ENCODE data around the gene LIMA1. TPM values are rescaled to one million over a fixed set of nuclear protein-coding genes. Genes with fewer than 3 reads are reported as not detected.

LIMA1 gene
- total RNA-seq, 3 donors from 2014 or later (not counting 1 experiment from before 2014, with no cell fraction given) = 12.0 to 16.2 (median 13.7) TPM

- Mint-ChIP-seq H3K9me3 (no peaks in the 10 kb centered on the region), H3K4me3 (no peak overlapping the region), H3K4me1 (no peaks in the 10 kb centered on the region), H3K36me3 (no peaks in the 10 kb centered on the region), H3K27me3 (ENCODE audit: low read depth in 2 of 2) (no peaks in the 10 kb centered on the region), H3K27ac (no peak overlapping the region)
- H3K4me1 ChIP-seq (ENCODE audit: control insufficient read depth, insufficient read depth, low read length) = no peaks in the 10 kb centered on the region
- no peak overlapping the region for H3K27ac ChIP-seq (ENCODE audit: low read length)
- ATAC-seq (no peak), DNase-seq (no peak)
- TF ChIP-seq, protein P1, sequence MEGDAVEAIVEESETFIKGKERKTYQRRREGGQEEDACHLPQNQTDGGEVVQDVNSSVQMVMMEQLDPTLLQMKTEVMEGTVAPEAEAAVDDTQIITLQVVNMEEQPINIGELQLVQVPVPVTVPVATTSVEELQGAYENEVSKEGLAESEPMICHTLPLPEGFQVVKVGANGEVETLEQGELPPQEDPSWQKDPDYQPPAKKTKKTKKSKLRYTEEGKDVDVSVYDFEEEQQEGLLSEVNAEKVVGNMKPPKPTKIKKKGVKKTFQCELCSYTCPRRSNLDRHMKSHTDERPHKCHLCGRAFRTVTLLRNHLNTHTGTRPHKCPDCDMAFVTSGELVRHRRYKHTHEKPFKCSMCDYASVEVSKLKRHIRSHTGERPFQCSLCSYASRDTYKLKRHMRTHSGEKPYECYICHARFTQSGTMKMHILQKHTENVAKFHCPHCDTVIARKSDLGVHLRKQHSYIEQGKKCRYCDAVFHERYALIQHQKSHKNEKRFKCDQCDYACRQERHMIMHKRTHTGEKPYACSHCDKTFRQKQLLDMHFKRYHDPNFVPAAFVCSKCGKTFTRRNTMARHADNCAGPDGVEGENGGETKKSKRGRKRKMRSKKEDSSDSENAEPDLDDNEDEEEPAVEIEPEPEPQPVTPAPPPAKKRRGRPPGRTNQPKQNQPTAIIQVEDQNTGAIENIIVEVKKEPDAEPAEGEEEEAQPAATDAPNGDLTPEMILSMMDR (IDR thresholded peaks at IDR 0.05) = no peak
- no peaks in the 10 kb centered on the region for H3K36me3 ChIP-seq (ENCODE audit: control insufficient read depth, insufficient read depth, low read length)
- no peaks in the 10 kb centered on the region for H3K27me3 ChIP-seq (ENCODE audit: control insufficient read depth, insufficient read depth, low read length)
- H3K9me3 ChIP-seq (ENCODE audit: control insufficient read depth, insufficient read depth, low read length) = no peaks in the 10 kb centered on the region
- no peak overlapping the region for H3K4me3 ChIP-seq (ENCODE audit: low read length)
- intact Hi-C loops (cut with micrococcal nuclease) = no loop called here
- 93% methylated on average over 2 of the region's 2 CpGs for WGBS (ENCODE audit: insufficient coverage)
Measured at GRCh38 chr12:50271724-50272247, 11.5 kb downstream of the LIMA1 start.

DNA sequence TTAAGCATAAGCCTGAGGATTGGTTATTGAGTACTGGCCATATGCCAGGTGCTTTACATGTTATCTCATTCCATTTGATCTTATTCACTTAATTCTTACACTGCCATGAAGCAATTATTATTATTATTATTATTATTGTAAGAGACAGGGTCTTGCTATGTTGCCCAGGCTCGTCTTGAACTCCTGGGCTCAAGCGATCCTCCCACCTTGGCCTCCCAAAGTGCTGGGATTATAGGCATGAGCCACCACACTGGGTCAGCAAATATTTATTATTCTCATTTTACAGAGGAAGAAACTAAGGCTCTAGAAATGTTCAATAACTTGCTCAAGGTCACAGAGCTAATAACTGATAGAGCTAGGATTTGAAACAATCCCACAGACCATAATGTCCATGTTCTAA lies 14.8 kb downstream of the LIMA1 start:
- no peaks in the 10 kb centered on the region for H3K9me3 Mint-ChIP-seq
- DNase-seq (no peak), ATAC-seq (no peak)
- H3K27me3 ChIP-seq (ENCODE audit: control insufficient read depth, insufficient read depth, low read length) = no peaks in the 10 kb centered on the region
- H3K27ac Mint-ChIP-seq = no peak overlapping the region
- no peaks in the 10 kb centered on the region for H3K4me1 Mint-ChIP-seq
- TF ChIP-seq, protein P1 (IDR thresholded peaks at IDR 0.05) = no peak
- intact Hi-C loops (cut with micrococcal nuclease) = no loop called here
- H3K4me3 ChIP-seq (ENCODE audit: low read length) = no peak overlapping the region
- no peaks in the 10 kb centered on the region for H3K4me1 ChIP-seq (ENCODE audit: control insufficient read depth, insufficient read depth, low read length)
- no peak overlapping the region for H3K4me3 Mint-ChIP-seq
- H3K27me3 Mint-ChIP-seq (ENCODE audit: low read depth in 2 of 2) = no peaks in the 10 kb centered on the region
- H3K27ac ChIP-seq (ENCODE audit: low read length) = no peak overlapping the region
- H3K36me3 ChIP-seq (ENCODE audit: control insufficient read depth, insufficient read depth, low read length) = no peaks in the 10 kb centered on the region
- H3K36me3 Mint-ChIP-seq = no peaks in the 10 kb centered on the region
- no peaks in the 10 kb centered on the region for H3K9me3 ChIP-seq (ENCODE audit: control insufficient read depth, insufficient read depth, low read length)
- WGBS (ENCODE audit: insufficient coverage) = 93% methylated on average over 2 of the region's 2 CpGs

GRCh38 chr12:50265770-50266524 lies 17.4 kb downstream of the LIMA1 start:
- H3K36me3 Mint-ChIP-seq = no peaks in the 10 kb centered on the region
- Histone ChIP-seq H3K4me1 (ENCODE audit: control insufficient read depth, insufficient read depth, low read length) (no peaks in the 10 kb centered on the region), H3K36me3 (ENCODE audit: control insufficient read depth, insufficient read depth, low read length) (no peaks in the 10 kb centered on the region), H3K4me3 (ENCODE audit: low read length) (no peak overlapping the region), H3K27ac (ENCODE audit: low read length) (no peak overlapping the region), H3K9me3 (ENCODE audit: control insufficient read depth, insufficient read depth, low read length) (no peaks in the 10 kb centered on the region), H3K27me3 (ENCODE audit: control insufficient read depth, insufficient read depth, low read length) (no peaks in the 10 kb centered on the region)
- intact Hi-C loops (cut with micrococcal nuclease) = no loop called here
- H3K27ac Mint-ChIP-seq = no peak overlapping the region
- H3K27me3 Mint-ChIP-seq (ENCODE audit: low read depth in 2 of 2) = no peaks in the 10 kb centered on the region
- no CpG with 5 or more reads among the region's 1 CpG for WGBS (ENCODE audit: insufficient coverage)
- H3K4me3 Mint-ChIP-seq = no peak overlapping the region
- ATAC-seq = no peak
- no peaks in the 10 kb centered on the region for H3K4me1 Mint-ChIP-seq
- DNase-seq = no peak
- no peaks in the 10 kb centered on the region for H3K9me3 Mint-ChIP-seq
- TF ChIP-seq, protein P1 (IDR thresholded peaks at IDR 0.05) = no peak

All from natural killer cell (primary cell).